B cell (primary cell): ENCODE measurements around the gene TXNDC15. TPM values are rescaled to one million over a fixed set of nuclear protein-coding genes. Genes with fewer than 3 reads are reported as not detected.

Experiments
- ATAC-seq: fragments of 200-7000 bp; cut with Tn5 transposase; one replicate; pipeline ENCODE4 v1.10.0; 2021; ENCODE audit warnings: low read depth, mild to moderate bottlenecking, moderate number of reproducible peaks, moderate library complexity
- CTCF ChIA-PET: fragments of 350-600 bp; sonication (Branson Sonifier 250); formaldehyde crosslinking; loops from one replicate; lab custom pipeline; 2021; ENCODE audit warnings: antibody characterized with exemption, inconsistent platforms; lab: Charles Lee
- POLR2A ChIA-PET: fragments of 350-600 bp; sonication (Branson Sonifier 250); formaldehyde crosslinking; loops from one replicate; lab custom pipeline; 2021; ENCODE audit warnings: antibody characterized with exemption; lab: Charles Lee
- DNase-seq: peaks from one replicate; pipeline ENCODE4 v3.0.0; 2013
- H2AFZ ChIP-seq: 2 replicates; pipeline ENCODE4 v1.6.1; 2012; ENCODE audit warnings: mild to moderate bottlenecking, low read depth, low read length; ENCODE audit not compliant: insufficient read depth, poor library complexity, severe bottlenecking
- H3K27ac ChIP-seq, 2 donors: 1 replicate in 1 of 2; 2 replicates in 1 of 2; pipeline ENCODE4 v1.5.1; 2012 to 2013; ENCODE audit warnings: low read length in 2 of 2, mild to moderate bottlenecking in 2 of 2, moderate library complexity in 1 of 2
- H3K27me3 ChIP-seq, 4 experiments: fragments of 200-600 bp in 1 of 4; sonication (generic) in 1 of 4; replicated peaks in 1 of 4; 1 replicate in 2 of 4; 2 replicates in 2 of 4; pipeline versions ENCODE4 v1.6.1 to v1.7.0; 2013 to 2016; ENCODE audit warnings: low read length in 3 of 4, mild to moderate bottlenecking in 2 of 4, mixed read lengths in 1 of 4, moderate library complexity in 1 of 4; ENCODE audit not compliant: insufficient read depth in 4 of 4, control insufficient read depth in 3 of 4; ENCODE audit errors: control extremely low read depth in 1 of 4
- H3K36me3 ChIP-seq, 2 experiments: replicated peaks in 1 of 2; 1 replicate in 1 of 2; 2 replicates in 1 of 2; pipeline versions ENCODE4 v1.6.1 to v1.7.1; 2013; ENCODE audit warnings: low read length in 1 of 2; ENCODE audit not compliant: insufficient read depth in 2 of 2, control insufficient read depth in 1 of 2; ENCODE audit errors: control extremely low read depth in 1 of 2, extremely low read depth in 1 of 2
- H3K4me1 ChIP-seq, 2 donors: fragments of 200-600 bp in 1 of 2; sonication (generic) in 1 of 2; 1 replicate in 1 of 2; 2 replicates in 1 of 2; pipeline versions ENCODE4 v1.5.1 to v1.6.1; 2013 to 2017; ENCODE audit warnings: low read length in 2 of 2; ENCODE audit not compliant: control insufficient read depth in 2 of 2, insufficient read depth in 2 of 2
- H3K4me2 ChIP-seq: replicated peaks from 2 replicates; pipeline ENCODE3; 2012; ENCODE audit warnings: mild to moderate bottlenecking, low read depth, low read length; ENCODE audit not compliant: poor library complexity, severe bottlenecking
- H3K4me3 ChIP-seq, 5 experiments: fragments of 200-600 bp in 1 of 5; sonication (generic) in 1 of 5; 1 replicate in 3 of 5; 2 replicates in 2 of 5; pipeline versions ENCODE4 v1.5.1 to v1.7.0; 2011 to 2016; ENCODE audit warnings: low read length in 4 of 5, mild to moderate bottlenecking in 4 of 5, low read depth in 2 of 5, control low read depth in 1 of 5, moderate library complexity in 1 of 5; ENCODE audit not compliant: insufficient read depth in 1 of 5; ENCODE audit errors: control extremely low read depth in 1 of 5, extremely low read depth in 1 of 5
- H3K79me2 ChIP-seq: fragments of 200-600 bp; sonication (generic); one replicate; pipeline ENCODE4 v1.6.0; 2016; ENCODE audit warnings: low read length; ENCODE audit not compliant: control insufficient read depth, insufficient read depth
- H3K9ac ChIP-seq: fragments of 200-600 bp; sonication (generic); 2 replicates; pipeline ENCODE4 v1.6.1; 2017; ENCODE audit warnings: mild to moderate bottlenecking, low read length, moderate library complexity
- H3K9me3 ChIP-seq, 3 donors: one replicate each; pipeline versions ENCODE4 v1.6.1 to v1.7.1; 2013; ENCODE audit warnings: low read length in 2 of 3; ENCODE audit not compliant: control insufficient read depth in 2 of 3, insufficient read depth in 1 of 3; ENCODE audit errors: control extremely low read depth in 1 of 3
- H4K20me1 ChIP-seq: 2 replicates; pipeline ENCODE4 v1.6.0; 2012; ENCODE audit warnings: mild to moderate bottlenecking, low read length; ENCODE audit not compliant: insufficient read depth, control insufficient read depth, poor library complexity, severe bottlenecking
- H3K27ac Mint-ChIP-seq: one replicate; pipeline ENCODE4 v1.8.0; 2021; ENCODE audit warnings: mixed read lengths
- H3K27me3 Mint-ChIP-seq: one replicate; pipeline ENCODE4 v1.8.0; 2021; ENCODE audit warnings: mixed read lengths
- H3K4me1 Mint-ChIP-seq: one replicate; pipeline ENCODE4 v1.8.0; 2021; ENCODE audit warnings: mixed read lengths
- H3K4me3 Mint-ChIP-seq: one replicate; pipeline ENCODE4 v1.8.0; 2021; ENCODE audit warnings: mixed read lengths
- H3K9me3 Mint-ChIP-seq: one replicate; pipeline ENCODE4 v1.8.0; 2022; ENCODE audit warnings: mixed read lengths; ENCODE audit not compliant: insufficient read depth
- EZH2 ChIP-seq: IDR thresholded peaks from 2 replicates; pipeline ENCODE4 v1.6.1; 2012; ENCODE audit warnings: borderline replicate concordance, low read depth, mild to moderate bottlenecking, moderate library complexity, low read length; ENCODE audit not compliant: insufficient read depth, poor library complexity, severe bottlenecking
- WGBS: methylation state at CpG from one replicate; pipeline ENCODE4 v1.1.5; 2013; ENCODE audit warnings: missing lambda C conversion rate; ENCODE audit not compliant: insufficient coverage; 5-methylcytosine and 5-hydroxymethylcytosine counted together
- intact Hi-C: fragments of 100-400 bp; cut with micrococcal nuclease; formaldehyde crosslinking; loops from one replicate; pipeline ENCODE4 v1.10.0; 2022
- polyA plus RNA-seq: library from polyadenylated mRNA; depleted of rRNA; stranded (reverse); fragments of >200 nt; gene quantifications from 2 replicates; pipeline ENCODE4 v1.2.3, GENCODE V29; 2012
- total RNA-seq, 2 donors: library from RNA; stranded (reverse); fragments of 120-200 nt in 1 of 2; gene quantifications; 1 replicate in 1 of 2; 2 replicates in 1 of 2; pipeline versions ENCODE4 v1.2.3 to v1.2.4, GENCODE V29; 2013 to 2022
- TF ChIP-seq, protein P1 (sequence below): fragments of 200-600 bp; IDR thresholded peaks from one replicate; pipeline ENCODE4 v1.8.0; 2022; ENCODE audit warnings: antibody characterized with exemption, mild to moderate bottlenecking

The TXNDC15 gene
- total and polyA plus RNA-seq, 2 donors (not counting 1 experiment from before 2014, with no cell fraction given), result 18.5 to 50.4 TPM

- H3K79me2 ChIP-seq, result peaks cover 22% of the 10 kb centered on the region
- H3K4me1 Mint-ChIP-seq, result peaks cover 5% of the 10 kb centered on the region
- no peak for ATAC-seq
- ChIA-PET CTCF (no interaction called here), POLR2A (no interaction called here)
- H3K27ac ChIP-seq, result no peak overlapping the region
- H3K4me1 ChIP-seq, result no peaks in the 10 kb centered on the region
- H3K4me3 Mint-ChIP-seq, result no peak overlapping the region
- H3K9ac ChIP-seq, result no peak overlapping the region
- H3K4me3 ChIP-seq, result no peak overlapping the region
- peaks cover 1 to 39% of the 10 kb centered on the region in 2 experiments for H3K36me3 ChIP-seq
- H3K27me3 ChIP-seq, result no peaks in the 10 kb centered on the region
- no peaks in the 10 kb centered on the region for H3K27me3 Mint-ChIP-seq
- WGBS, result no CpG with 5 or more reads among the region's 3 CpGs
- TF ChIP-seq EZH2, result no peak
- TF ChIP-seq, protein P1, sequence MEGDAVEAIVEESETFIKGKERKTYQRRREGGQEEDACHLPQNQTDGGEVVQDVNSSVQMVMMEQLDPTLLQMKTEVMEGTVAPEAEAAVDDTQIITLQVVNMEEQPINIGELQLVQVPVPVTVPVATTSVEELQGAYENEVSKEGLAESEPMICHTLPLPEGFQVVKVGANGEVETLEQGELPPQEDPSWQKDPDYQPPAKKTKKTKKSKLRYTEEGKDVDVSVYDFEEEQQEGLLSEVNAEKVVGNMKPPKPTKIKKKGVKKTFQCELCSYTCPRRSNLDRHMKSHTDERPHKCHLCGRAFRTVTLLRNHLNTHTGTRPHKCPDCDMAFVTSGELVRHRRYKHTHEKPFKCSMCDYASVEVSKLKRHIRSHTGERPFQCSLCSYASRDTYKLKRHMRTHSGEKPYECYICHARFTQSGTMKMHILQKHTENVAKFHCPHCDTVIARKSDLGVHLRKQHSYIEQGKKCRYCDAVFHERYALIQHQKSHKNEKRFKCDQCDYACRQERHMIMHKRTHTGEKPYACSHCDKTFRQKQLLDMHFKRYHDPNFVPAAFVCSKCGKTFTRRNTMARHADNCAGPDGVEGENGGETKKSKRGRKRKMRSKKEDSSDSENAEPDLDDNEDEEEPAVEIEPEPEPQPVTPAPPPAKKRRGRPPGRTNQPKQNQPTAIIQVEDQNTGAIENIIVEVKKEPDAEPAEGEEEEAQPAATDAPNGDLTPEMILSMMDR, result no peak
- no peaks in the 10 kb centered on the region for H4K20me1 ChIP-seq
- H3K9me3 Mint-ChIP-seq, result no peaks in the 10 kb centered on the region
- H3K9me3 ChIP-seq, result no peaks in the 10 kb centered on the region
- H3K27ac Mint-ChIP-seq, result no peak overlapping the region
- DNase-seq, result no peak
- intact Hi-C loops, result no loop called here
- H3K4me2 ChIP-seq, result no peak overlapping the region
- H2AFZ ChIP-seq, result no peak overlapping the region
Observed at GRCh38 chr5:134857401-134857800, 16.8 kb upstream of the TXNDC15 start.

GRCh38 chr5:134864707-134865106, 9.5 kb upstream of the TXNDC15 start:
- Histone ChIP-seq H3K4me1 (no peaks in the 10 kb centered on the region), H3K9me3 (no peaks in the 10 kb centered on the region), H3K9ac (no peak overlapping the region), H3K27me3 (no peaks in the 10 kb centered on the region), H3K79me2 (no peaks in the 10 kb centered on the region), H3K4me2 (no peak overlapping the region), H3K36me3 (no peaks in the 10 kb centered on the region), H4K20me1 (no peaks in the 10 kb centered on the region), H3K4me3 (no peak overlapping the region), H3K27ac (no peak overlapping the region), H2AFZ (no peak overlapping the region)
- ChIA-PET POLR2A (no interaction called here), CTCF (interaction anchor here (0.6 kb wide), 1 partner anchor 837 kb away, joined by 3 read pairs; no protein-coding TSS in a partner anchor)
- no peak for ATAC-seq
- no peak for DNase-seq
- intact Hi-C loops, result no loop called here
- Mint-ChIP-seq H3K27me3 (no peaks in the 10 kb centered on the region), H3K27ac (no peak overlapping the region), H3K4me3 (no peak overlapping the region), H3K9me3 (no peaks in the 10 kb centered on the region), H3K4me1 (no peaks in the 10 kb centered on the region)
- TF ChIP-seq EZH2, result no peak
- TF ChIP-seq, protein P1, result no peak
- WGBS, result no CpG with 5 or more reads among the region's 2 CpGs
